ENCODE data around the gene MEIS2.

DNA sequence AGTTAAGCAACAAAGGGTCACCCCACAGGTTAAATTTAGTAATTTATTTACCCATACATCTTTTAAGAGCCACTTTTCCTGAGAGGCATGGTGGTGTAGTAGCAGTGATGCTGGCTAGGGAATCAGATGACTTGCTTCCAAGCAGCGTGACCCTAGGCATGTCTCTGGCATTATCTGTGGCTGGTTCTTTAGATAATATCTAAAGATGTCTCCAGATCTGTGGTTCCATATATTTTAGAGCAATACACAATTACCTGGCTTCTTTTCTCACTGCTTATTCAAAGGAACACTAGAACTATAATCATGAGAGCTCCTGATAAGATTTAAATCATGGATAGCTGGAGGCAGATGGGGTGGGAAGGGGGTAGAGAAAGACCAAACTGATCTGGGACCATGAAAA lies 21.1 kb upstream of the MEIS2 start:
- TF ChIP-seq, protein P1, sequence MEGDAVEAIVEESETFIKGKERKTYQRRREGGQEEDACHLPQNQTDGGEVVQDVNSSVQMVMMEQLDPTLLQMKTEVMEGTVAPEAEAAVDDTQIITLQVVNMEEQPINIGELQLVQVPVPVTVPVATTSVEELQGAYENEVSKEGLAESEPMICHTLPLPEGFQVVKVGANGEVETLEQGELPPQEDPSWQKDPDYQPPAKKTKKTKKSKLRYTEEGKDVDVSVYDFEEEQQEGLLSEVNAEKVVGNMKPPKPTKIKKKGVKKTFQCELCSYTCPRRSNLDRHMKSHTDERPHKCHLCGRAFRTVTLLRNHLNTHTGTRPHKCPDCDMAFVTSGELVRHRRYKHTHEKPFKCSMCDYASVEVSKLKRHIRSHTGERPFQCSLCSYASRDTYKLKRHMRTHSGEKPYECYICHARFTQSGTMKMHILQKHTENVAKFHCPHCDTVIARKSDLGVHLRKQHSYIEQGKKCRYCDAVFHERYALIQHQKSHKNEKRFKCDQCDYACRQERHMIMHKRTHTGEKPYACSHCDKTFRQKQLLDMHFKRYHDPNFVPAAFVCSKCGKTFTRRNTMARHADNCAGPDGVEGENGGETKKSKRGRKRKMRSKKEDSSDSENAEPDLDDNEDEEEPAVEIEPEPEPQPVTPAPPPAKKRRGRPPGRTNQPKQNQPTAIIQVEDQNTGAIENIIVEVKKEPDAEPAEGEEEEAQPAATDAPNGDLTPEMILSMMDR (IDR thresholded peaks at IDR 0.05; ENCODE audit: borderline replicate concordance, extremely low read depth, low read length, poor library complexity, severe bottlenecking) = no peak
- no peak for TF ChIP-seq EZH2 (IDR thresholded peaks at IDR 0.05; ENCODE audit: borderline replicate concordance, low read depth, low read length, severe bottlenecking)

Data from DND-41 (cell line).